ENCODE measurements around the gene TWF2.

TWF2 gene

DNA sequence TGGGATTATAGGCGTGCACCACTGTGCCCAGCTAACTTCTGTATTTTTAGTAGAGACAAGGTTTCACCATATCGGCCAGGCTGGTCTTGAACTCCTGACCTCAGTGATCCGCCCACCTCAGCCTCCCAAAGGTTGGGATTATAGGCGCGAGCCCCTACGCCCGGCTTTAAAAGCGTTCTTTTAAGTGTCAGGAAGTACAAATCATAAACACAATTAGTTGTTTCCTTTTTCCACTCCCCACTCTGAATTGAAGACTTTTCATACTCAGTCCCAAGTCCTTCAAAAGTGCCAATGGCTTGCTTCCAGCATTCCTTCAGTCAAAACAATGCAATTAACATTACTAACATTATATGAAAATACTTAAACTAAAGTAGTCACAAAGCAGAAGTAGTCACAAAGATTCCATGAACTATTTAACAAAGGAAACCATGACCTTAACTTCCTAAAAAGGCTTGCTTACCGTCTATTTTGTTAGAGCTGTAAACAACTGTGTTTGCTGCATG lies 31.3 kb upstream of the TWF2 start:
- DNase-seq, result no peak
- TF ChIP-seq GATA1 (IDR thresholded peaks at IDR 0.05; ENCODE audit: low read depth, low read length) (no peak), POLR2A (IDR thresholded peaks at IDR 0.05; ENCODE audit: low read length) (no peak)

- TF ChIP-seq POLR2A (IDR thresholded peaks at IDR 0.05; ENCODE audit: low read length), result no peak
- no peak for TF ChIP-seq GATA1 (IDR thresholded peaks at IDR 0.05; ENCODE audit: low read depth, low read length)
- no peak for DNase-seq
Observed at GRCh38 chr3:52269776-52270175, 30.8 kb upstream of the TWF2 start.

GRCh38 chr3:52268036-52268435 lies 29.1 kb upstream of the TWF2 start:
- no peak for TF ChIP-seq GATA1 (IDR thresholded peaks at IDR 0.05; ENCODE audit: low read depth, low read length)
- no peak for TF ChIP-seq POLR2A (IDR thresholded peaks at IDR 0.05; ENCODE audit: low read length)
- no peak for DNase-seq

GRCh38 chr3:52265387-52265786 lies 26.4 kb upstream of the TWF2 start:
- no peak for TF ChIP-seq POLR2A (IDR thresholded peaks at IDR 0.05; ENCODE audit: low read length)
- TF ChIP-seq GATA1 (IDR thresholded peaks at IDR 0.05; ENCODE audit: low read depth, low read length), result no peak
- DNase-seq, result peak in 1 of 2 experiments; percentile 11

DNA sequence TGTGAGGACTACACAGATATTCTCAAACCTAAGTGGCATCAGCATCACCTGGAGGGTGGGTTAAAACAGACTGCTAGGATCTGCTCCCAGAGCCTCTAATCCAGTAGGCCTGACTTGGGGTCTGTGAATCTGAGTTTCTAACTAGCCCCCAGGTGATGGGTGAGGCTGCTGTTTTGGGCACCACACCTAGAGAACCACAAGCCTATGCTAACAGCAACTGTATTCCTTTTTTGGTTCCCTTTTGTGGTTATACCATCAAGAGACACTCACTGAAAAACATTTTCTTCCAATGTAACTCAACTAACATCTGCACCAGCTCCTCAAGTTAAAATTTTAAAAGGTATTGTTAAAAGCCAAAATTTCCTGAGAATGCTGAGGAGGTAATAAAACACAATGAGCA lies 23.5 kb upstream of the TWF2 start:
- no peak for TF ChIP-seq GATA1 (IDR thresholded peaks at IDR 0.05; ENCODE audit: low read depth, low read length)
- DNase-seq, result no peak

- TF ChIP-seq POLR2A (IDR thresholded peaks at IDR 0.05; ENCODE audit: low read length), result no peak
- no peak for TF ChIP-seq GATA1 (IDR thresholded peaks at IDR 0.05; ENCODE audit: low read depth, low read length)
- no peak for DNase-seq
Observed at GRCh38 chr3:52259448-52259847, 20.5 kb upstream of the TWF2 start.

DNA sequence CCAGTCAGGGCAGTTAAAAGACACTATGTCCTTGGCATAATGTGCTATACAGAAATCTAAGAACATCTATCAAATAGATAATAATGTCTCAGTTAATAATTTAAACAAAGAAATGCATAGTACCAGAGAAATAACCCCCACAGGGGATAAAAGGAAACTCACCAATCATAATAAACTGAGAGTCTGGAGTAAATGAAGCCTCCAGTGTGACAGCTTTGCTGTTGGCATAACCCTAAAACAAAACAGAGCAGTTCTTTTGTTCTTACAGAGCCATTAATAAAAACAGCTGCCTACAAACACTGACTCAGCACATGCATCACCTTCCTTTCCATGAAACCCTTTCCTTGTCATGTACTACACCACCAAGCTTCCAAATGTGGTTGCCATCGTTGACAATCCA lies 20.1 kb upstream of the TWF2 start:
- no peak for TF ChIP-seq POLR2A (IDR thresholded peaks at IDR 0.05; ENCODE audit: low read length)
- no peak for TF ChIP-seq GATA1 (IDR thresholded peaks at IDR 0.05; ENCODE audit: low read depth, low read length)
- no peak for DNase-seq

DNA sequence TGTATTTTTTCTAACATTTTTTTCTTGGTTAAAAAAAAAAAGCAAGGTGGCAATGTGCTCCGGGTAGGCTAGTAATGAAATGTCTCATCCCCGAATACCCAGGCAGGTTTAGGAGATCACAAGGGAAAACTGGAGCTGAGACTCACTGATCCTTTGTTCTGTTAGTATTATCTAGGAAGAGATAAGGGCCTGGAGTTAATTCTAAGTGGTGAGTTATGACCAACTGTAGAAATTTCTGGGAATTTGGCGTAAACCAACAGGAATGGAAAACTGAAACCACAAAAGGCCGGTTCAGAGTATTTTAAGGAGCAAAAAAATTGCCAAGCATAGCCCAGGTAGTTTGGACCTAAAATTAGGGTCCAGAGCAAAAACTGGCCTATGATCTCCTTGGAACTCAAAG lies 19.0 kb upstream of the TWF2 start:
- TF ChIP-seq POLR2A (IDR thresholded peaks at IDR 0.05; ENCODE audit: low read length) (no peak), GATA1 (IDR thresholded peaks at IDR 0.05; ENCODE audit: low read depth, low read length) (no peak)
- no peak for DNase-seq

DNA sequence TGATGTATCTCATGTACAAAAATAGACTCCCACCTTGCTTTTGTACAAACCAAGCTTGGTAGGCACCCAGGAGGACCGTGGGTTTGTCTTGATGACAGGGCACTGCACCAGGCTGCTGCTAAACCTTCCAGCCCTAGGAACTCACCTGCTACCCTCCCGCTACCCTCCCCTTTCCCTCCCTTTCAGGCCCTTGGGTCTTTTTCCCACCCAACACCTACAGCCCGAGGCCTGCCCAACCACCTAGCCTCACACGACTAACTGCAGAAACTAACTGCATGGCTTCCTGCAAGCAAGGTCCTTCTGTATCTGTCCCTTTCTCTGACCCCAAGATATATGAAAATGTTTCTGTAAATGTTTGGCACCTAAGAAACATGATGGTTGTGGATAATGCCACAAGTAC lies 17.7 kb upstream of the TWF2 start:
- TF ChIP-seq GATA1 (IDR thresholded peaks at IDR 0.05; ENCODE audit: low read depth, low read length), result no peak
- no peak for TF ChIP-seq POLR2A (IDR thresholded peaks at IDR 0.05; ENCODE audit: low read length)
- no peak for DNase-seq

- TF ChIP-seq POLR2A (IDR thresholded peaks at IDR 0.05; ENCODE audit: low read length), result no peak
- no peak for DNase-seq
Observed at GRCh38 chr3:52256159-52256558, 17.2 kb upstream of the TWF2 start.

DNA sequence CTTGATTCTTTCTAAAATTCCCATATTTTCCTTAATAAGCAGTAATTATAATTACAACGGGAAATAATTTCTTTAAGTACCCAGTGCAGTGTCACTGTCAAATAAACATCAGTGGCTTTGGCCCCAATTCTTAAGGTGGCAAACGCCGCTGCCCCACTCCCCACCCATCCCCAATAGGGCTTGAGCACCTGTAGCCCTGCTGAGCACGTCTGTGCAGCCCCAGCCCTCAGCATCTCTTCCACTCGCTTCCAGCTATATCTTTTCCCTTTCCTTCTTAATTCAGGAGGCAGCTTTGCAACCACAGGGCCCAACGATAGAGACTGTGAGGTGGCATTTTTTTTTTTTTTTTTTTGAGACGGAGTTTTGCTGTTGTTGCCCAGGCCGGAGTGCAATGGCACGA lies 15.7 kb upstream of the TWF2 start:
- no peak for TF ChIP-seq GATA1 (IDR thresholded peaks at IDR 0.05; ENCODE audit: low read depth, low read length)
- TF ChIP-seq POLR2A (IDR thresholded peaks at IDR 0.05; ENCODE audit: low read length), result no peak
- no peak for DNase-seq

DNA sequence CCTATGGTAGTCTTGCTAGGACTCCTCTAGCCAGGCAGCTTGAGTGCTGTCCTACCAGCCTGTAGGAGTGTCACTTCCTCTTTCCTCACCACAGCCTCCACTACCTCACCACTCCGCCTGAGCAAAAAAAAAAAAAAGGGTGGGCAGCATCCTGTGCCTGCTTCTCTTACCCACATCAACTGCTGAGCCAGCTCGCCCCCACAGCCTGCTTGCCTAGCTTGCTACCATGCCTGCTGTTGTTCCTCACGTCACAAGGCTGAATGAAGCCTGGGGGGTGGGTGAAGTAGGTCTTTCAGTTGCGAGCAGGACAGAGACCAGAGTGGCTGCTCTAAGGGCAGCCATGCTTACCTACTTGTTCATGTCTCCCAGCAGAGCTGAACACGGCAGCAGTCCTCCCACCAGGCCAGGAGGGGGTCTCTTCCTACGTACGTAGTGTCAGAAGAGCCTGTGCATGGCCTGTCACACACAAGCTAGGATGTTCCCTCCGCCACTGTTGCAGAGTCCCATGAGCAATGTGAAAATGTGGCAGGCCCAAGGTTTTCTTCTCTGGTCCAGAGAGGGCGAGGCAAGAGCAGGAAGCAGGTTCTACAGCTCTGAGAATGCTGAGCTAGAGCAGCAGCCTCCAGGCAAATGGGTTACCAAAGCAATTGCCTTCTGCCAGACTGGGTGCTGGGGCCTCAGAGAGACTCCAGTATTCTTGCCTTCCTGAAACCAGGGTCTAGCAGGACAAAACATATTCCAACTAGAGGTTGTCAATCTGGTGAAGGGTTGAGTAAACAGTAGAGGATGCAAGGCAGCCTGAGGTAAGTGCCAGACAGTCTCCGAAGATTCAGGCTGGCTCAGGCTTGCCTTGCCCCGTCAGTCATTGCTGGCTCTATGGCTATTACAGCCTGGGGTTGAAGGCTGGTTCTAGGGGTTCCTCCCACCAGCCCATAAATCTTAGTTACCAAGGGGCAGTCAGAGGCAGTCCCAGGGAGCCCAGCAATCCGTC lies 14.7 kb upstream of the TWF2 start:
- no peak for DNase-seq
- TF ChIP-seq GATA1 (IDR thresholded peaks at IDR 0.05; ENCODE audit: low read depth, low read length) (no peak), POLR2A (IDR thresholded peaks at IDR 0.05; ENCODE audit: low read length) (peak; percentile 21)

- TF ChIP-seq GATA1 (IDR thresholded peaks at IDR 0.05; ENCODE audit: low read depth, low read length), result no peak
- DNase-seq, result no peak
Observed at GRCh38 chr3:52250122-52250521, 11.2 kb upstream of the TWF2 start.

- DNase-seq, result no peak
- TF ChIP-seq POLR2A (IDR thresholded peaks at IDR 0.05; ENCODE audit: low read length), result no peak
- no peak for TF ChIP-seq GATA1 (IDR thresholded peaks at IDR 0.05; ENCODE audit: low read depth, low read length)
Observed at GRCh38 chr3:52249683-52250082, 10.7 kb upstream of the TWF2 start.
